Measurements from ENCODE around the gene CTNND2. TPM values are rescaled to one million over a fixed set of nuclear protein-coding genes. Genes with fewer than 3 reads are reported as not detected.
A peak's percentile ranks its signal among the peaks of the same experiment; 100 is the strongest.
"Not testable (repeated sequence)": the region's sequence is repeated elsewhere in the genome, so short reads cannot be mapped to it uniquely, and the experiment has no call there.

The CTNND2 gene
- polyA plus RNA-seq, 4 donors = 0.68 to 2.9 (median 2.2) TPM

GRCh38 chr5:11012295-11012694, 892.0 kb downstream of the CTNND2 start:
- DNase-seq (ENCODE audit: low read depth in 4 of 4, low spot score in 3 of 4) = no peak

GRCh38 chr5:11010429-11011210, 893.6 kb downstream of the CTNND2 start:
- DNase-seq (ENCODE audit: low read depth in 4 of 4, low spot score in 3 of 4) = no peak

- no peak for DNase-seq (ENCODE audit: low read depth in 4 of 4, low spot score in 3 of 4)
These were observed 894.7 kb downstream of the CTNND2 start for GRCh38 chr5:11009576-11009975.

- DNase-seq (ENCODE audit: low read depth in 4 of 4, low spot score in 3 of 4) = no peak
These were observed 896.9 kb downstream of the CTNND2 start for GRCh38 chr5:11007269-11007870.

GRCh38 chr5:11004523-11004922, 899.7 kb downstream of the CTNND2 start:
- DNase-seq (ENCODE audit: low read depth in 4 of 4, low spot score in 3 of 4) = not testable (repeated sequence)

- DNase-seq (ENCODE audit: low read depth in 4 of 4, low spot score in 3 of 4) = no peak
These were observed 903.5 kb downstream of the CTNND2 start for GRCh38 chr5:11000515-11001353.

- DNase-seq (ENCODE audit: low read depth in 4 of 4, low spot score in 3 of 4) = no peak
These were observed 904.5 kb downstream of the CTNND2 start for GRCh38 chr5:10999714-11000113.

- DNase-seq (ENCODE audit: low read depth in 4 of 4, low spot score in 3 of 4) = no peak
These were observed 908.4 kb downstream of the CTNND2 start for GRCh38 chr5:10995891-10996290.

- no peak for DNase-seq (ENCODE audit: low read depth in 4 of 4, low spot score in 3 of 4)
These were observed 909.9 kb downstream of the CTNND2 start for GRCh38 chr5:10994091-10994986.

- DNase-seq (ENCODE audit: low read depth in 4 of 4, low spot score in 3 of 4) = no peak
These were observed 913.6 kb downstream of the CTNND2 start for GRCh38 chr5:10990634-10991033.

GRCh38 chr5:10989577-10990263, 914.5 kb downstream of the CTNND2 start:
- DNase-seq (ENCODE audit: low read depth in 4 of 4, low spot score in 3 of 4) = no peak

- no peak for DNase-seq (ENCODE audit: low read depth in 4 of 4, low spot score in 3 of 4)
These were observed 915.6 kb downstream of the CTNND2 start for GRCh38 chr5:10988622-10989021.

- peak; percentile 25 to 55 (median 48) for DNase-seq (ENCODE audit: low read depth in 4 of 4, low spot score in 3 of 4)
These were observed 916.2 kb downstream of the CTNND2 start for GRCh38 chr5:10987925-10988504.

- DNase-seq (ENCODE audit: low read depth in 4 of 4, low spot score in 3 of 4) = no peak
These were observed 916.8 kb downstream of the CTNND2 start for GRCh38 chr5:10987276-10987924.

- no peak for DNase-seq (ENCODE audit: low read depth in 4 of 4, low spot score in 3 of 4)
These were observed 918.5 kb downstream of the CTNND2 start for GRCh38 chr5:10985721-10986110.

- no peak for DNase-seq (ENCODE audit: low read depth in 4 of 4, low spot score in 3 of 4)
These were observed 919.0 kb downstream of the CTNND2 start for GRCh38 chr5:10985091-10985720.

GRCh38 chr5:10984021-10984715, 920.1 kb downstream of the CTNND2 start:
- no peak for DNase-seq (ENCODE audit: low read depth in 4 of 4, low spot score in 3 of 4)

GRCh38 chr5:10982626-10983025, 921.6 kb downstream of the CTNND2 start:
- no peak for DNase-seq (ENCODE audit: low read depth in 4 of 4, low spot score in 3 of 4)
